PC-3 (cell line): ENCODE measurements around the gene MTMR2.

ENCODE experiments used
- EZH2phosphoT487 ChIP-seq: fragments of 300-600 bp; sonication (generic); IDR thresholded peaks from 2 replicates; pipeline ENCODE4 v1.6.1; 2018; ENCODE audit warnings: mild to moderate bottlenecking, antibody characterized with exemption, low read length, borderline replicate concordance
- TF ChIP-seq, protein P1 (sequence below): fragments of 300-600 bp; sonication (generic); conservative IDR thresholded peaks from 2 replicates; pipeline ENCODE4 v1.5.1; 2017; ENCODE audit warnings: antibody characterized with exemption, low read depth, mild to moderate bottlenecking, low read length

DNA sequence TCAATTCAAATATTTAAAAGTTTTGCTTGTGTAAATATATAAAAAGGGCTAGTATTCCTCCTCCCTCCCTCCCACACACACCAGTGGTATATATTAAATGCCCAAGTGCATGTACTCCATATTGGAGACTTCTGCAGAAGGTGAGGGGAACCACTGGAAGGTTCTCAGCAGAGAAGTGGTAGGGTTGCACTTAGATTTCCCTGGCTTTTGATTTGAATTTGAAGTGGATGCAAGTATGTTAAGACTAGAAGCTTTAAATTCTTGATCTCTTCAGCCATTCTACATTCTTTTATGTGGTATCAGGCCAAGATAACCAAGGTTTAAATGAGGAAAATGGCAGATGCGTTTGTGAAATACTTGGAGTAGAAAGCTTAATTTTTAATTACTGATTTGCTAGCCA lies 90.5 kb downstream of the MTMR2 start:
- TF ChIP-seq, protein P1, sequence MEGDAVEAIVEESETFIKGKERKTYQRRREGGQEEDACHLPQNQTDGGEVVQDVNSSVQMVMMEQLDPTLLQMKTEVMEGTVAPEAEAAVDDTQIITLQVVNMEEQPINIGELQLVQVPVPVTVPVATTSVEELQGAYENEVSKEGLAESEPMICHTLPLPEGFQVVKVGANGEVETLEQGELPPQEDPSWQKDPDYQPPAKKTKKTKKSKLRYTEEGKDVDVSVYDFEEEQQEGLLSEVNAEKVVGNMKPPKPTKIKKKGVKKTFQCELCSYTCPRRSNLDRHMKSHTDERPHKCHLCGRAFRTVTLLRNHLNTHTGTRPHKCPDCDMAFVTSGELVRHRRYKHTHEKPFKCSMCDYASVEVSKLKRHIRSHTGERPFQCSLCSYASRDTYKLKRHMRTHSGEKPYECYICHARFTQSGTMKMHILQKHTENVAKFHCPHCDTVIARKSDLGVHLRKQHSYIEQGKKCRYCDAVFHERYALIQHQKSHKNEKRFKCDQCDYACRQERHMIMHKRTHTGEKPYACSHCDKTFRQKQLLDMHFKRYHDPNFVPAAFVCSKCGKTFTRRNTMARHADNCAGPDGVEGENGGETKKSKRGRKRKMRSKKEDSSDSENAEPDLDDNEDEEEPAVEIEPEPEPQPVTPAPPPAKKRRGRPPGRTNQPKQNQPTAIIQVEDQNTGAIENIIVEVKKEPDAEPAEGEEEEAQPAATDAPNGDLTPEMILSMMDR = no peak
- no peak for TF ChIP-seq EZH2phosphoT487
